CD4-positive, alpha-beta T cell (primary cell): ENCODE results near the gene C8G. TPM values are rescaled to one million over a fixed set of nuclear protein-coding genes. Genes with fewer than 3 reads are reported as not detected.

Experiments
- ATAC-seq: fragments of 200-7000 bp; cut with Tn5 transposase; one replicate; pipeline ENCODE4 v1.10.0; 2022; ENCODE audit warnings: mild to moderate bottlenecking; ENCODE audit not compliant: poor library complexity
- CTCF ChIA-PET: fragments of 350-600 bp; sonication (Branson Sonifier 250); formaldehyde crosslinking; loops from one replicate; lab custom pipeline; 2021; ENCODE audit warnings: antibody characterized with exemption, inconsistent platforms; lab: Charles Lee
- POLR2A ChIA-PET: fragments of 350-600 bp; sonication (Branson Sonifier 250); formaldehyde crosslinking; loops from one replicate; lab custom pipeline; 2021; ENCODE audit warnings: antibody characterized with exemption, inconsistent platforms; lab: Charles Lee
- DNase-seq, 14 experiments: peaks; one replicate each; pipeline ENCODE4 v3.0.0-alpha.2; 2013 to 2020; ENCODE audit warnings: mixed read lengths in 2 of 14
- H3K27ac ChIP-seq, 2 donors: one replicate each; pipeline versions ENCODE4 v1.5.1 to v1.7.0; 2013; ENCODE audit warnings: low read length in 2 of 2, low read depth in 1 of 2, mild to moderate bottlenecking in 1 of 2
- H3K27me3 ChIP-seq, 2 experiments: 1 replicate in 1 of 2; 2 replicates in 1 of 2; pipeline versions ENCODE4 v1.6.1 to v1.7.0; 2013; ENCODE audit warnings: low read length in 2 of 2, control low read depth in 1 of 2, mild to moderate bottlenecking in 1 of 2, moderate library complexity in 1 of 2; ENCODE audit not compliant: insufficient read depth in 2 of 2, control insufficient read depth in 1 of 2
- H3K36me3 ChIP-seq: one replicate; pipeline ENCODE4 v1.6.1; 2013; ENCODE audit warnings: low read length, control low read depth; ENCODE audit not compliant: insufficient read depth
- H3K4me1 ChIP-seq: one replicate; pipeline ENCODE4 v1.6.1; 2013; ENCODE audit warnings: low read length, control low read depth; ENCODE audit not compliant: insufficient read depth
- H3K4me3 ChIP-seq: one replicate; pipeline ENCODE4 v1.5.1; 2013; ENCODE audit warnings: mild to moderate bottlenecking, low read length, moderate library complexity
- H3K9me3 ChIP-seq, 2 experiments: 1 replicate in 1 of 2; 2 replicates in 1 of 2; pipeline versions ENCODE4 v1.6.1 to v1.7.0; 2013; ENCODE audit warnings: low read length in 2 of 2, mild to moderate bottlenecking in 2 of 2, control low read depth in 1 of 2, moderate library complexity in 1 of 2; ENCODE audit not compliant: control insufficient read depth in 1 of 2, insufficient read depth in 1 of 2
- H3K27ac Mint-ChIP-seq: one replicate; pipeline ENCODE4 v1.8.0; 2020; ENCODE audit warnings: mixed read lengths
- H3K27me3 Mint-ChIP-seq: one replicate; pipeline ENCODE4 v1.8.0; 2021; ENCODE audit warnings: mixed read lengths
- H3K36me3 Mint-ChIP-seq: one replicate; pipeline ENCODE4 v1.8.0; 2021; ENCODE audit warnings: low read depth, mixed read lengths
- H3K4me1 Mint-ChIP-seq: one replicate; pipeline ENCODE4 v1.8.0; 2021; ENCODE audit warnings: low read depth, mixed read lengths
- H3K4me3 Mint-ChIP-seq: one replicate; pipeline ENCODE4 v1.8.0; 2020; ENCODE audit warnings: mild to moderate bottlenecking, mixed read lengths
- H3K9me3 Mint-ChIP-seq: one replicate; pipeline ENCODE4 v1.8.0; 2020; ENCODE audit warnings: mixed read lengths
- CTCF ChIP-seq: fragments of 200-600 bp; IDR thresholded peaks from one replicate; pipeline ENCODE4 v1.8.0; 2022; ENCODE audit warnings: antibody characterized with exemption, mild to moderate bottlenecking
- intact Hi-C, 2 experiments: fragments of 100-400 bp; cut with DNase I in 1 of 2; cut with micrococcal nuclease in 1 of 2; formaldehyde crosslinking; loops; one replicate each; pipeline versions ENCODE4 v1.15.1 to v1.9.0; 2023 to 2025; cut with DNase I, micrococcal nuclease
- total RNA-seq, 174 experiments: library from RNA in 2 of 174; stranded (reverse) in 2 of 174; gene quantifications; one replicate each; pipeline ENCODE4 v1.2.3 and lab custom pipeline; 2021 to 2026

The C8G gene
- total RNA-seq, 2 experiments from 2014 or later: not detected

- H3K27ac Mint-ChIP-seq: no peak overlapping the region
- Histone ChIP-seq H3K9me3 (no peaks in the 10 kb centered on the region), H3K27ac (no peak overlapping the region), H3K4me1 (no peaks in the 10 kb centered on the region), H3K27me3 (no peaks in the 10 kb centered on the region), H3K4me3 (no peak overlapping the region), H3K36me3 (peaks cover 65% of the 10 kb centered on the region)
- no peaks in the 10 kb centered on the region for H3K4me1 Mint-ChIP-seq
- H3K9me3 Mint-ChIP-seq: no peaks in the 10 kb centered on the region
- H3K4me3 Mint-ChIP-seq: no peak overlapping the region
- H3K27me3 Mint-ChIP-seq: no peaks in the 10 kb centered on the region
- ATAC-seq (no peak), DNase-seq (no peak)
- ChIA-PET POLR2A (no interaction called here), CTCF (no interaction called here)
- peaks cover 59% of the 10 kb centered on the region for H3K36me3 Mint-ChIP-seq
- TF ChIP-seq CTCF: no peak
- intact Hi-C loops: no loop called here
Measured at GRCh38 chr9:136920069-136920468, 25.0 kb upstream of the C8G start.

- no peak overlapping the region for H3K27ac Mint-ChIP-seq
- H3K9me3 Mint-ChIP-seq: no peaks in the 10 kb centered on the region
- DNase-seq (no peak), ATAC-seq (no peak)
- POLR2A ChIA-PET: no interaction called here
- Histone ChIP-seq H3K4me1 (no peaks in the 10 kb centered on the region), H3K27me3 (no peaks in the 10 kb centered on the region), H3K27ac (no peak overlapping the region), H3K9me3 (no peaks in the 10 kb centered on the region), H3K36me3 (peaks cover 66% of the 10 kb centered on the region), H3K4me3 (no peak overlapping the region)
- H3K36me3 Mint-ChIP-seq: peaks cover 52% of the 10 kb centered on the region
- H3K4me1 Mint-ChIP-seq: no peaks in the 10 kb centered on the region
- TF ChIP-seq CTCF: no peak
- intact Hi-C loops: no loop called here
- H3K27me3 Mint-ChIP-seq: no peaks in the 10 kb centered on the region
- no peak overlapping the region for H3K4me3 Mint-ChIP-seq
- CTCF ChIA-PET: no interaction called here
Measured at GRCh38 chr9:136920734-136921231, 24.3 kb upstream of the C8G start.

- Histone ChIP-seq H3K4me1 (no peaks in the 10 kb centered on the region), H3K27ac (no peak overlapping the region), H3K27me3 (no peaks in the 10 kb centered on the region), H3K36me3 (peaks cover 69% of the 10 kb centered on the region), H3K9me3 (no peaks in the 10 kb centered on the region), H3K4me3 (no peak overlapping the region)
- intact Hi-C loops: no loop called here
- no peak for TF ChIP-seq CTCF
- H3K4me1 Mint-ChIP-seq: no peaks in the 10 kb centered on the region
- ChIA-PET CTCF (no interaction called here), POLR2A (no interaction called here)
- no peaks in the 10 kb centered on the region for H3K27me3 Mint-ChIP-seq
- peaks cover 47% of the 10 kb centered on the region for H3K36me3 Mint-ChIP-seq
- no peaks in the 10 kb centered on the region for H3K9me3 Mint-ChIP-seq
- H3K27ac Mint-ChIP-seq: no peak overlapping the region
- ATAC-seq (no peak), DNase-seq (no peak)
- H3K4me3 Mint-ChIP-seq: no peak overlapping the region
Measured at GRCh38 chr9:136921307-136921706, 23.7 kb upstream of the C8G start.
